ENCODE results near the gene SLIT3.

DNA sequence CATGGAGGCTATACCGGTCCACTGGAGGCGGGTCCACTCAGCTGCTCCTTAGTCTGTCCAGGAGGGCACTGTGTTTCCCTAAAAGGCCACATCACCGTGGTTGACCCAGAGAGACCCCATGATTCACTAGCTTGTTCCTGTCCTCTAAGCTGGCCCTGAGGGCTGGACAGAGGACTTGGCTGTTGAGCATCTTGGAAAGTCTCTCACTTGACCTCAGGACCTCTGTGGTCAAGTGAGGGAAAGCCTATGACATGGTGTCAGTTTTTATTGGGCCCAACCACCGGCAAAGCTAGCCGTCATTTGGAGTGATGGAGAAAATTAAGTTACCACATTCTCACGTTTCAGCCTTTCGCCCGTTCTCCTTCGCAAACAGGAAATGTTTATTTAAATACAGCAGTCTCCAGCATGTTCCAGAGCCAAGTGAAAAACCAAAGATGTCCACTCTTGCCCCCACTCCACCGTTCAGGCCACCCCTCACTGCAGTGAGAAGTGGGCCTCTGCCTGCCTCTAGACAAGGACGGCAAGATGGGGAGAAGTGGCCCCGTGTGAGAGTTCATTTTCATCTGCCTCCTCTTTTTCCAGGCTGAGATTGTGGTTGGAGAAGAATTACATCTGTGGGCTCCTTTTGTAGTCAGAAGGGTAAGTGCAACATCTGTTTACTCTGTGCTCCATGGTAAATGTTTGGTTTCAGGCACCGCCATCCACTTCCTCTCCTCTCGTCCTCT, 4.4 kb downstream of the SLIT3 start:
- TF ChIP-seq CTCF (IDR thresholded peaks at IDR 0.05; ENCODE audit: low read depth, low read length, poor library complexity, severe bottlenecking) (no peak), EZH2phosphoT487 (IDR thresholded peaks at IDR 0.05; ENCODE audit: borderline replicate concordance, low read length) (no peak)

Data from DOHH2 (cell line).